GM12864 (cell line): ENCODE measurements around the gene LDLR.
A peak's percentile ranks its signal among the peaks of the same experiment; 100 is the strongest.
"Not testable (repeated sequence)": the region's sequence is repeated elsewhere in the genome, so short reads cannot be mapped to it uniquely, and the experiment has no call there.

Experiments
- DNase-seq: peaks from one replicate; pipeline ENCODE4 v3.0.0-alpha.2; 2011; ENCODE audit warnings: low read depth
- H3K4me3 ChIP-seq: 2 replicates; pipeline ENCODE4 v1.5.1; 2011; ENCODE audit warnings: mild to moderate bottlenecking, low read depth, low read length, control low read depth
- TF ChIP-seq, protein P1 (sequence below): IDR thresholded peaks from 2 replicates; pipeline ENCODE4 v1.5.1; 2011; ENCODE audit warnings: low read depth, mild to moderate bottlenecking, moderate library complexity, low read length, control low read depth, inconsistent platforms; ENCODE audit errors: missing control alignments

The LDLR gene

DNA sequence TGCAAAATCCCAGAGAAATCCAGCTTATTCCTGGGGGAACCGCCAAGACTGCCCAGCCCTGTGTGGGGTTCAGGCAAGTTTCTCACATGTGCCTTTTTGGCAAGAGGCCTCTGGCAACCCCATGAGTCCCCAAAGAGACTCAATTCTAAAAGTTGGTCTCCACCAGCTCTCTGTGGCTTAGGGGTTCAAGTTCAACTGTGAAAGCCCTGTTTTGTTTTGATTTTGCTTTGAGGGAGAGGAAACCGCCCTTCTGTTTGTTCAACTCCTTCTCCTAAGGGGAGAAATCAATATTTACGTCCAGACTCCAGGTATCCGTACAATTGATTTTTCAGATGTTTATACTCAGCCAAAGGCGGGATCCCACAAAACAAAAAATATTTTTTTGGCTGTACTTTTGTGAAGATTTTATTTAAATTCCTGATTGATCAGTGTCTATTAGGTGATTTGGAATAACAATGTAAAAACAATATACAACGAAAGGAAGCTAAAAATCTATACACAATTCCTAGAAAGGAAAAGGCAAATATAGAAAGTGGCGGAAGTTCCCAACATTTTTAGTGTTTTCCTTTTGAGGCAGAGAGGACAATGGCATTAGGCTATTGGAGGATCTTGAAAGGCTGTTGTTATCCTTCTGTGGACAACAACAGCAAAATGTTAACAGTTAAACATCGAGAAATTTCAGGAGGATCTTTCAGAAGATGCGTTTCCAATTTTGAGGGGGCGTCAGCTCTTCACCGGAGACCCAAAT lies 583 bp upstream of the LDLR start:
- peak overlapping the region; percentile 78 for H3K4me3 ChIP-seq
- TF ChIP-seq, protein P1, sequence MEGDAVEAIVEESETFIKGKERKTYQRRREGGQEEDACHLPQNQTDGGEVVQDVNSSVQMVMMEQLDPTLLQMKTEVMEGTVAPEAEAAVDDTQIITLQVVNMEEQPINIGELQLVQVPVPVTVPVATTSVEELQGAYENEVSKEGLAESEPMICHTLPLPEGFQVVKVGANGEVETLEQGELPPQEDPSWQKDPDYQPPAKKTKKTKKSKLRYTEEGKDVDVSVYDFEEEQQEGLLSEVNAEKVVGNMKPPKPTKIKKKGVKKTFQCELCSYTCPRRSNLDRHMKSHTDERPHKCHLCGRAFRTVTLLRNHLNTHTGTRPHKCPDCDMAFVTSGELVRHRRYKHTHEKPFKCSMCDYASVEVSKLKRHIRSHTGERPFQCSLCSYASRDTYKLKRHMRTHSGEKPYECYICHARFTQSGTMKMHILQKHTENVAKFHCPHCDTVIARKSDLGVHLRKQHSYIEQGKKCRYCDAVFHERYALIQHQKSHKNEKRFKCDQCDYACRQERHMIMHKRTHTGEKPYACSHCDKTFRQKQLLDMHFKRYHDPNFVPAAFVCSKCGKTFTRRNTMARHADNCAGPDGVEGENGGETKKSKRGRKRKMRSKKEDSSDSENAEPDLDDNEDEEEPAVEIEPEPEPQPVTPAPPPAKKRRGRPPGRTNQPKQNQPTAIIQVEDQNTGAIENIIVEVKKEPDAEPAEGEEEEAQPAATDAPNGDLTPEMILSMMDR: no peak
- DNase-seq: no peak

DNA sequence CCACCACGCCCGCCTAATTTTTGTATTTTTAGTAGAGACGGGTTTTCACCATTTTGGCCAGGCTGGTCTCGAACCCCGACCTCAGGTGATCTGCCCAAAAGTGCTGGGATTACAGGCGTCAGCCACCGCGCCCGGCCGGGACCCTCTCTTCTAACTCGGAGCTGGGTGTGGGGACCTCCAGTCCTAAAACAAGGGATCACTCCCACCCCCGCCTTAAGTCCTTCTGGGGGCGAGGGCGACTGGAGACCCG lies 676 bp downstream of the LDLR start:
- H3K4me3 ChIP-seq: peak overlapping the region; percentile 78
- DNase-seq: not testable (repeated sequence)

DNA sequence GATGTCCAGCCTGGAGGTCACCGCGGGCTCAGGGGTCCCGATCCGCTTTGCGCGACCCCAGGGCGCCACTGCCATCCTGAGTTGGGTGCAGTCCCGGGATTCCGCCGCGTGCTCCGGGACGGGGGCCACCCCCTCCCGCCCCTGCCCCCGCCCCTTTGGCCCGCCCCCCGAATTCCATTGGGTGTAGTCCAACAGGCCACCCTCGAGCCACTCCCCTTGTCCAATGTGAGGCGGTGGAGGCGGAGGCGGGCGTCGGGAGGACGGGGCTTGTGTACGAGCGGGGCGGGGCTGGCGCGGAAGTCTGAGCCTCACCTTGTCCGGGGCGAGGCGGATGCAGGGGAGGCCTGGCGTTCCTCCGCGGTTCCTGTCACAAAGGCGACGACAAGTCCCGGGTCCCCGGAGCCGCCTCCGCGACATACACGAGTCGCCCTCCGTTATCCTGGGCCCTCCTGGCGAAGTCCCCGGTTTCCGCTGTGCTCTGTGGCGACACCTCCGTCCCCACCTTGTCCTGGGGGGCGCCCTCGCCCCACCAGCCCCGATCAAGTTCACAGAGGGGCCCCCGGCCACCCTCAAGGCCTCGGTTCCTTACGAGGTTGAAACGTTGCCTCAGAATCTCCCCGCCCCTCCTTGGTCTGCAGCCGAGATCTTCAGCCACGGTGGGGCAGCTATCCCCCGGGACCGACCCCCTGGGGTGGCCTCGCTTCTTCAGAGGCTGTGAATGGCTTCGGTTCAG lies 1.2 kb downstream of the LDLR start:
- DNase-seq: peak; percentile 90
- TF ChIP-seq, protein P1: no peak
- peak overlapping the region; percentile 96 for H3K4me3 ChIP-seq

DNA sequence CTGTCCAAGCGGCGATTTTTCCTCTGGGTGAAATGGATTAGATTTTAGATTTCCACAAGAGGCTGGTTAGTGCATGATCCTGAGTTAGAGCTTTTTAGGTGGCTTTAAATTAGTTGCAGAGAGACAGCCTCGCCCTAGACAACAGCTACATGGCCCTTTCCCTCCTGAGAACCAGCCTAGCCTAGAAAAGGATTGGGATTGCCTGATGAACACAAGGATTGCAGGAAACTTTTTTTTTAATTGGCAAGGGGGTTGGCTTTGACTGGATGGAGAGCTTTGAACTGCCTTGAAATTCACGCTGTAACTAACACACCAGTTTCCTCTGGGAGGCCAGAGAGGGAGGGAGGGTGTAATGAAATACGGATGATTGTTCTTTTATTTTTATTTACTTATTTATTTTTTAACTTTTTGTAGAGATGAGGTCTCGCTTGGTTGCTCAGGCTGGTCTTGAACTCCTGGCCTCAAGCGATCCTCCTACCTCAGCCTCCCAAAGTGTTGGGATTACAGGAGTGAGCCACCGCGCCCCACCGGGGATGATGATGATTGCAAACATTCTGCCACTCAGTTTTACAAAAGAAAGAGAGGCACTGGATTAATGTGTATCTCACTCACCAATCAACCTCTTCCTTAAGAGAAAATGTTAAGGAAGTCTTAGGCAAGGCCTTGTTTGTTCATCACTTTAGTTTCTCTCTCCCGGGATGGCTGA lies 1.9 kb downstream of the LDLR start:
- DNase-seq: no peak
- peak overlapping the region; percentile 96 for H3K4me3 ChIP-seq
- TF ChIP-seq, protein P1: no peak

DNA sequence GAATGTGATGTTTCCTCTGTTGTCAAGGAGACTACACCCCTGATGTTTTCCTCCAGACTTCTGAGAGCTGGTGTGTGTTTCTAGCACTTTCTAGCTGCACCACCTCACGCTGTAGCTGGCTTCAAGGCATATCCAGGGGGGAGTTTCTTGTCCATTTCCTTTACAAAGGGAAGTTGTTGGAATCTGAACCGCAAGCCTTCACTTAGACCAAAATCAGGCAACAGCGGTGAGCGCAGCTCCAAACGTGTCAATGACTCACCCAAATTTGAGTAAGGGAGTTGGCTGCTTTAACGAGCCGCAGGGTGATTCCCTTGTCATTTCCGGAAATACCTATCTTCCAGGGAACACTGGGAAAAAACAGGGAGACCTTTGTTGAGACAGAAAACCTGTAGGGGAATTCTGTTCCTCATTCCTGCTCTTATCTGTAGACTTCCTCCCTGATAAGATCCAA lies 2.5 kb downstream of the LDLR start:
- H3K4me3 ChIP-seq: peak overlapping the region; percentile 96
- DNase-seq: no peak
- TF ChIP-seq, protein P1: no peak

DNA sequence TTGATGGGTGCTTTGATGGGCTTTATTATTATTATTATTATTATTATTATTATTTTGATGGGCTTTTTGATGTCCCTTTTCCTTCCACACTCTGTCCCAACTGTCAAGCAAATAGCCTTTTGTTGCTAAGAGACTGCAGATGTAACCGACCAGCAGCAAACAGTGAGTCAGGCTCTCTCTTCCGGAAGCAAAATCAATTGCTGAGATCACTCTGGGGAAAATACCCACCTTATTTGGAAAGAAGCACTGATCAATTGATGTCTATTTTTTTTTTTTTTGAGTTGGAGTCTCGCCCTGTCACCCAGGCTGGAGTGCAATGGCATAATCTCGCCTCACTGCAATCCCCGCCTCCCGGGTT lies 2.9 kb downstream of the LDLR start:
- H3K4me3 ChIP-seq: peak overlapping the region; percentile 96
- no peak for DNase-seq
- TF ChIP-seq, protein P1: no peak

DNA sequence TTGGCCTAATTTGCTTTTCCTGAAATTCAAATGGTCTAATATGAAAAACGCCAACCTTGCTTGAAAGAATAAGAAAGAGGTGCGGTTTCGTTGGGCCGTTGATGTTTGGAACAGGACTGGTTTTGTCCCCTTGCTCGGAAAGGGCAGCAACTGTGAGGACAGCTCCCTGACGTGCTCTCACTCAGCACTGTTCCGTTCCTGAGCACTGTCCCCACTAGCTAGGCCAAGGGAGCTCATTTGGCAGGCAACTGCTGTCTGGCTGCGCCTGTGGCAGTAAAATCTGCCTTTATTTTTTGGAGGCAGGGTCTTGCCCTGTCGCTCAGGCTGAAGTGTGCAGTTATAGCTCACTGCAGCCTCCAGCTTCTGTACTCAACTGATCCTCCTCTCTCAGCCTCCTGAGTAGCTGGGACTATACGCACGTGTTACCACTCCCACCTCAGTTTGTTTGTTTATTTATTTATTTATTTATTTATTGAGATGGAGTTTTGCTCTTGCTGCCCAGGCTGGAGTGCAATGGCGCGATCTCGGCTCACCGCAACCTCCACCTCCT lies 4.5 kb downstream of the LDLR start:
- no peak overlapping the region for H3K4me3 ChIP-seq
- no peak for DNase-seq
- TF ChIP-seq, protein P1: no peak
